Smooth muscle cell (in vitro differentiated cells): ENCODE measurements around the gene NXN. TPM values are rescaled to one million over a fixed set of nuclear protein-coding genes. Genes with fewer than 3 reads are reported as not detected.
A peak's percentile ranks its signal among the peaks of the same experiment; 100 is the strongest.
"Not testable (repeated sequence)": the region's sequence is repeated elsewhere in the genome, so short reads cannot be mapped to it uniquely, and the experiment has no call there.

Experiments
- DNase-seq: peaks from one replicate; lab custom pipeline; 2025; ENCODE audit not compliant: unreplicated experiment; lab: John Stamatoyannopoulos, UW
- H2AFZ ChIP-seq: fragments of 200-600 bp; sonication (generic); 2 replicates; pipeline ENCODE4 v1.6.0; 2016; ENCODE audit warnings: antibody characterized with exemption, low read depth, mild to moderate bottlenecking
- H3F3A ChIP-seq: fragments of 200-600 bp; sonication (generic); 2 replicates; pipeline ENCODE4 v1.6.0; 2017; ENCODE audit warnings: antibody characterized with exemption, low read depth
- H3K27ac ChIP-seq: fragments of 200-600 bp; sonication (generic); 2 replicates; pipeline ENCODE4 v1.5.1; 2016; ENCODE audit warnings: low read depth, mild to moderate bottlenecking
- H3K27me3 ChIP-seq: fragments of 200-600 bp; sonication (generic); 2 replicates; pipeline ENCODE4 v1.6.1; 2016; ENCODE audit warnings: low read depth, mild to moderate bottlenecking
- H3K36me3 ChIP-seq: fragments of 200-600 bp; sonication (generic); 2 replicates; pipeline ENCODE4 v1.5.1; 2016; ENCODE audit warnings: low read depth
- H3K4me1 ChIP-seq: fragments of 200-600 bp; sonication (generic); 2 replicates; pipeline ENCODE4 v1.5.1; 2016; ENCODE audit warnings: low read depth
- H3K4me2 ChIP-seq: fragments of 200-600 bp; sonication (generic); 2 replicates; pipeline ENCODE4 v1.6.0; 2016; ENCODE audit warnings: mild to moderate bottlenecking
- H3K4me3 ChIP-seq: fragments of 200-600 bp; sonication (generic); 2 replicates; pipeline ENCODE4 v1.5.1; 2016; ENCODE audit warnings: mild to moderate bottlenecking
- H3K79me2 ChIP-seq: fragments of 200-600 bp; sonication (generic); 2 replicates; pipeline ENCODE4 v1.6.0; 2016; ENCODE audit warnings: low read depth, mild to moderate bottlenecking
- H3K9ac ChIP-seq: fragments of 200-600 bp; sonication (generic); 2 replicates; pipeline ENCODE4 v1.6.0; 2016; ENCODE audit warnings: low read depth
- H3K9me3 ChIP-seq: fragments of 200-600 bp; sonication (generic); replicated peaks from 2 replicates; pipeline ENCODE4 v1.5.1; 2016; ENCODE audit warnings: low read depth
- H4K20me1 ChIP-seq: fragments of 200-600 bp; sonication (generic); 2 replicates; pipeline ENCODE4 v1.6.0; 2016; ENCODE audit warnings: low read depth
- CTCF ChIP-seq: fragments of 200-600 bp; sonication (generic); IDR thresholded peaks from 2 replicates; pipeline ENCODE4 v1.5.1; 2017; ENCODE audit warnings: borderline replicate concordance, mild to moderate bottlenecking, antibody characterized with exemption; ENCODE audit not compliant: insufficient read depth, poor library complexity, severe bottlenecking
- WGBS: methylation state at CpG from one replicate; pipeline ENCODE4 v1.1.7; 2016; ENCODE audit warnings: low lambda C conversion rate; 5-methylcytosine and 5-hydroxymethylcytosine counted together
- polyA plus RNA-seq: library from polyadenylated mRNA; unstranded; fragments of >200 nt; fragmentation: Nextera tagmentation; extraction: Ambion mirVana; gene quantifications from 2 replicates; pipeline ENCODE4 v1.2.1, GENCODE V29; 2016
- total RNA-seq: library from RNA; depleted of rRNA; stranded (reverse); fragments of >200 nt; gene quantifications from 2 replicates; pipeline ENCODE4 v1.2.3, GENCODE V29; 2014

The NXN gene
- total and polyA plus RNA-seq, 2 experiments from 2014 or later: 58.3 to 78.6 TPM

- Histone ChIP-seq H2AFZ (no peak overlapping the region), H3K36me3 (no peaks in the 10 kb centered on the region), H3K79me2 (peaks cover 100% of the 10 kb centered on the region), H3K4me1 (peaks cover 45% of the 10 kb centered on the region), H3F3A (peaks cover 29% of the 10 kb centered on the region), H3K4me3 (no peak overlapping the region), H3K9me3 (no peaks in the 10 kb centered on the region), H3K27me3 (no peaks in the 10 kb centered on the region), H3K27ac (peak overlapping the region; percentile 69), H4K20me1 (peaks cover 92% of the 10 kb centered on the region), H3K4me2 (no peak overlapping the region), H3K9ac (no peak overlapping the region)
- WGBS: 43% methylated on average over 12 of the region's 12 CpGs
- DNase-seq: no peak
- TF ChIP-seq CTCF: no peak
These were observed 6.5 kb downstream of the NXN start for GRCh38 chr17:973053-973452.

- H4K20me1 ChIP-seq: peaks cover 92% of the 10 kb centered on the region
- not testable (repeated sequence) for H2AFZ ChIP-seq, DNase-seq, H3K4me3 ChIP-seq, H3K4me2 ChIP-seq, H3K36me3 ChIP-seq, H3K9me3 ChIP-seq, H3K27me3 ChIP-seq, H3K9ac ChIP-seq
- WGBS: 98% methylated on average over 14 of the region's 14 CpGs
- peaks cover 29% of the 10 kb centered on the region for H3F3A ChIP-seq
- H3K79me2 ChIP-seq: peaks cover 100% of the 10 kb centered on the region
- peak overlapping the region; percentile 69 for H3K27ac ChIP-seq
- peaks cover 33% of the 10 kb centered on the region for H3K4me1 ChIP-seq
These were observed 7.7 kb downstream of the NXN start for GRCh38 chr17:971861-972260.

GRCh38 chr17:970364-970763 is 9.2 kb downstream of the NXN start:
- Histone ChIP-seq H2AFZ (no peak overlapping the region), H3K27me3 (no peaks in the 10 kb centered on the region), H3K4me2 (peak overlapping the region; percentile 79), H3K4me3 (peak overlapping the region; percentile 34), H3K4me1 (peaks cover 21% of the 10 kb centered on the region), H3K9me3 (no peaks in the 10 kb centered on the region), H3K79me2 (peaks cover 94% of the 10 kb centered on the region), H4K20me1 (peaks cover 91% of the 10 kb centered on the region), H3F3A (peaks cover 26% of the 10 kb centered on the region), H3K9ac (peak overlapping the region; percentile 67), H3K27ac (peak overlapping the region; percentile 74), H3K36me3 (no peaks in the 10 kb centered on the region)
- no peak for TF ChIP-seq CTCF
- WGBS: 76% methylated on average over 9 of the region's 9 CpGs
- DNase-seq: no peak

GRCh38 chr17:969811-970355 is 9.7 kb downstream of the NXN start:
- peak overlapping the region; percentile 74 for H3K27ac ChIP-seq
- 24% methylated on average over 18 of the region's 18 CpGs for WGBS
- no peaks in the 10 kb centered on the region for H3K9me3 ChIP-seq
- H2AFZ ChIP-seq: no peak overlapping the region
- no peaks in the 10 kb centered on the region for H3K36me3 ChIP-seq
- H3K4me2 ChIP-seq: peak overlapping the region; percentile 79
- peak overlapping the region; percentile 67 for H3K9ac ChIP-seq
- no peak for TF ChIP-seq CTCF
- H3F3A ChIP-seq: peaks cover 31% of the 10 kb centered on the region
- no peaks in the 10 kb centered on the region for H3K27me3 ChIP-seq
- peaks cover 91% of the 10 kb centered on the region for H4K20me1 ChIP-seq
- DNase-seq: no peak
- peaks cover 89% of the 10 kb centered on the region for H3K79me2 ChIP-seq
- H3K4me1 ChIP-seq: peaks cover 23% of the 10 kb centered on the region
- H3K4me3 ChIP-seq: peak overlapping the region; percentile 34
